DND-41 (cell line): ENCODE results near the gene METTL21A.

Experiments used
- ATAC-seq: fragments of 200-7000 bp; cut with Tn5 transposase; 3 replicates; pipeline ENCODE4 v1.9.1; 2021; ENCODE audit warnings: low read depth; ENCODE audit not compliant: insufficient read depth
- DNase-seq: peaks from one replicate; pipeline ENCODE4 v3.0.0-alpha.2; 2020
- H2AFZ ChIP-seq: 2 replicates; pipeline ENCODE4 v1.6.0; 2012; ENCODE audit warnings: low read depth, low read length
- H3K27ac ChIP-seq: 2 replicates; pipeline ENCODE4 v1.5.1; 2012; ENCODE audit warnings: low read length, inconsistent platforms
- H3K27me3 ChIP-seq: fragments of 200-600 bp; sonication (generic); 2 replicates; pipeline ENCODE4 v1.6.0; 2012; ENCODE audit warnings: low read length, mild to moderate bottlenecking, inconsistent platforms; ENCODE audit not compliant: insufficient read depth, poor library complexity
- H3K36me3 ChIP-seq: 2 replicates; pipeline ENCODE4 v1.5.1; 2012; ENCODE audit warnings: low read length, inconsistent platforms; ENCODE audit not compliant: insufficient read depth
- H3K4me1 ChIP-seq: 2 replicates; pipeline ENCODE4 v1.5.1; 2012; ENCODE audit warnings: mild to moderate bottlenecking, low read length; ENCODE audit not compliant: insufficient read depth
- H3K4me2 ChIP-seq: 2 replicates; pipeline ENCODE4 v1.6.0; 2012; ENCODE audit warnings: mild to moderate bottlenecking, moderate library complexity, low read length, inconsistent platforms; ENCODE audit not compliant: insufficient read depth
- H3K4me3 ChIP-seq, 2 experiments: fragments of 200-600 bp in 1 of 2; shearing (Covaris generic) in 1 of 2; 2 replicates each; pipeline ENCODE4 v1.5.1; 2012 to 2016; ENCODE audit warnings: inconsistent platforms in 2 of 2, low read length in 2 of 2, mild to moderate bottlenecking in 2 of 2, low read depth in 1 of 2, moderate library complexity in 1 of 2
- H3K79me2 ChIP-seq: 2 replicates; pipeline ENCODE4 v1.6.0; 2012; ENCODE audit warnings: low read length, inconsistent platforms; ENCODE audit not compliant: insufficient read depth
- H3K9ac ChIP-seq: 2 replicates; pipeline ENCODE4 v1.6.0; 2012; ENCODE audit warnings: low read depth, mild to moderate bottlenecking, inconsistent platforms, low read length, moderate library complexity
- H3K9me3 ChIP-seq: 2 replicates; pipeline ENCODE4 v1.5.1; 2012; ENCODE audit warnings: low read length, moderate library complexity, mild to moderate bottlenecking, inconsistent platforms; ENCODE audit not compliant: insufficient read depth, severe bottlenecking
- H4K20me1 ChIP-seq: 2 replicates; pipeline ENCODE4 v1.6.0; 2012; ENCODE audit warnings: low read length; ENCODE audit not compliant: insufficient read depth
- EZH2 ChIP-seq: IDR thresholded peaks from 3 replicates; pipeline ENCODE4 v1.6.1; 2012; ENCODE audit warnings: borderline replicate concordance, low read depth, mild to moderate bottlenecking, moderate library complexity, low read length, inconsistent platforms; ENCODE audit not compliant: severe bottlenecking
- TF ChIP-seq, protein P1 (sequence below): IDR thresholded peaks from 2 replicates; pipeline ENCODE4 v1.5.1; 2012; ENCODE audit warnings: borderline replicate concordance, low read length, moderate library complexity, mild to moderate bottlenecking; ENCODE audit not compliant: poor library complexity, severe bottlenecking; ENCODE audit errors: extremely low read depth

Gene METTL21A

DNA sequence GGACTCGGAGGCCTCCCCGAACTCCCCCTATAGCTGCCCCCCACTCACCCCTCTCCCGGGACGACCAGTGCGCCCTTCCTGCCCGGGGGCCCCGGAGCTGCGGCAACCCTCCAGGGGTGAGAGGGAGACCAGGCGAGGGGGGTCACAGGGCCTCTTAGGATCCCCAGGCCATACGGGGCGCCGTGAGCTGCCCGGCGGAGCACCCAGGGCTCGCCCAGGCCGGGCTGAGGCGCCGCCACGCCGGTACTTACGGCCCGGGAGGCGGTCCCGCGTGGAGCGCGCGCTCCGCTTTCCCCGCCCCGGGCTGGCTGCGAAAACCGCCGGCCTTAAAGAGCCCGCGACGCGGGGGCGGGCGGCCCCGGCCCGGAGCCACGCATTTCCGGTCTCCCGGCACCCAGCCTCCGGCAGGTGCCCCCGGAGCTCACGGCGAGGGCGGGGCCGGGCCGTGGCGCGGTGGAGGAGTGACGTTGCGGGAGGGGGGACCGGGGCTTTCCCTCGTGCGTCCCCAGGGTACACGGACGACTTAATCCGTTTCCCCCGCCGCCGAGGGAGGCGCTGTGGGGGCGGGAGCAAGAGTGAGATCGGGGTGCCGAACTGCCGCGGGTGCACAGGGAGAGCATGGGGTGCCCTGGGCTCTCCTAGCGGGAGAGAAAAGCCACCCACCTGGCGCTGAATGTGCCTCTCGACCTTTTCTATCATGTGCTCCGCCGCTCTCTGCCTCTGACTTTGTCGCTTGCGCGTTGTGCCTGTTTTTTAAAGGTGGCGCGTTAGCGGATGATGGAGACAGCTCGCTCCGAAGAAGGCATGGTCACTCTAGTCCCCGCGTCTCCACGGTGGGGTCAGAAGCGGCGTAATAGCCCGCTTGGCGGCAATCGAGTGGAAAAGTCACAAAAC is at the start of gene METTL21A:
Gene METTL21A (minus strand): TSS at position 381 of the 894 bp plus-strand sequence. CDS start 1,019 bp downstream, outside the sequence.
- peak within 1 kb of the TSS; percentile 86 for H3K27ac ChIP-seq
- H3K79me2 ChIP-seq: peaks cover 40% of the 10 kb centered on the region
- peaks cover 31% of the 10 kb centered on the region for H3K36me3 ChIP-seq
- H3K9me3 ChIP-seq: no peaks in the 10 kb centered on the region
- TF ChIP-seq, protein P1, sequence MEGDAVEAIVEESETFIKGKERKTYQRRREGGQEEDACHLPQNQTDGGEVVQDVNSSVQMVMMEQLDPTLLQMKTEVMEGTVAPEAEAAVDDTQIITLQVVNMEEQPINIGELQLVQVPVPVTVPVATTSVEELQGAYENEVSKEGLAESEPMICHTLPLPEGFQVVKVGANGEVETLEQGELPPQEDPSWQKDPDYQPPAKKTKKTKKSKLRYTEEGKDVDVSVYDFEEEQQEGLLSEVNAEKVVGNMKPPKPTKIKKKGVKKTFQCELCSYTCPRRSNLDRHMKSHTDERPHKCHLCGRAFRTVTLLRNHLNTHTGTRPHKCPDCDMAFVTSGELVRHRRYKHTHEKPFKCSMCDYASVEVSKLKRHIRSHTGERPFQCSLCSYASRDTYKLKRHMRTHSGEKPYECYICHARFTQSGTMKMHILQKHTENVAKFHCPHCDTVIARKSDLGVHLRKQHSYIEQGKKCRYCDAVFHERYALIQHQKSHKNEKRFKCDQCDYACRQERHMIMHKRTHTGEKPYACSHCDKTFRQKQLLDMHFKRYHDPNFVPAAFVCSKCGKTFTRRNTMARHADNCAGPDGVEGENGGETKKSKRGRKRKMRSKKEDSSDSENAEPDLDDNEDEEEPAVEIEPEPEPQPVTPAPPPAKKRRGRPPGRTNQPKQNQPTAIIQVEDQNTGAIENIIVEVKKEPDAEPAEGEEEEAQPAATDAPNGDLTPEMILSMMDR: peak; percentile 68
- no peak for TF ChIP-seq EZH2
- H3K9ac ChIP-seq: peak within 1 kb of the TSS; percentile 97
- peak within 1 kb of the TSS; percentile 62 for H3K4me3 ChIP-seq
- H3K4me2 ChIP-seq: peak within 1 kb of the TSS; percentile 74
- H2AFZ ChIP-seq: peak within 1 kb of the TSS; percentile 81
- no peaks in the 10 kb centered on the region for H4K20me1 ChIP-seq
- peak; percentile 92 for DNase-seq
- no peaks in the 10 kb centered on the region for H3K27me3 ChIP-seq
- H3K4me1 ChIP-seq: peaks cover 44% of the 10 kb centered on the region
- peak; percentile 75 for ATAC-seq

DNA sequence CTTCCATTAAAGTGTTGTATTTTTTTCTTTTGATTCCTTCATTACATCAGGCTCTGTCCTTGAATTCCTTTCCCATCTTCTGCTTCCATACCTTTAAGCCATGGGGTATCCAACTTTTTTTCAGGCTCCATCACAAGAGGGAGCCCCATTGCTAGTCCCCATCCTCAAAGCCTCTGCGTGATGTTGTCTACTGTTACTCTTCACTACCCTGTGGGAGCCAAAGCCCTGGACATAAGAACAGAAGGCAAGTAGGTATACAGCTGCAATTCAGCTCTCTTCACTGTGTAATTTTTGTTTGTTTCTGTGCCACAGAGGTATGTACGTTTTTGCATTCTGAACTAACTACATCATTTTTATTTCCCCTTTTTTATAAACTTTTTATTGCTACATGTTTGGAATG is 49.6 kb upstream of the METTL21A start:
- DNase-seq: no peak

GRCh38 chr2:207674266-207674774 is 49.1 kb upstream of the METTL21A start:
- Histone ChIP-seq H3K9me3 (no peaks in the 10 kb centered on the region), H3K4me1 (no peaks in the 10 kb centered on the region), H3K4me2 (no peak overlapping the region), H3K36me3 (no peaks in the 10 kb centered on the region), H3K9ac (no peak overlapping the region), H4K20me1 (no peaks in the 10 kb centered on the region), H3K79me2 (no peaks in the 10 kb centered on the region), H2AFZ (no peak overlapping the region), H3K4me3 (no peak overlapping the region), H3K27ac (no peak overlapping the region), H3K27me3 (no peaks in the 10 kb centered on the region)
- no peak for ATAC-seq
- TF ChIP-seq EZH2: no peak
- TF ChIP-seq, protein P1: no peak
- DNase-seq: no peak

More for the DNA sequence above, 49.6 kb upstream of the METTL21A start:
- ATAC-seq: no peak
- TF ChIP-seq, protein P1: no peak
- TF ChIP-seq EZH2: no peak
- Histone ChIP-seq H3K27me3 (no peaks in the 10 kb centered on the region), H2AFZ (no peak overlapping the region), H3K27ac (no peak overlapping the region), H3K4me2 (no peak overlapping the region), H3K9ac (no peak overlapping the region), H3K36me3 (no peaks in the 10 kb centered on the region), H3K4me3 (no peak overlapping the region), H3K9me3 (no peaks in the 10 kb centered on the region), H3K79me2 (no peaks in the 10 kb centered on the region), H3K4me1 (no peaks in the 10 kb centered on the region), H4K20me1 (no peaks in the 10 kb centered on the region)
